Measurements from ENCODE around the gene TMEM141. TPM values are rescaled to one million over a fixed set of nuclear protein-coding genes. Genes with fewer than 3 reads are reported as not detected.

Gene TMEM141
- total and polyA plus RNA-seq, 2 of the 8 experiments (the other 6 are each of a cell fraction or from before 2014, with no cell fraction given) = 51.1 to 137 TPM

- Histone ChIP-seq H3K23ac (ENCODE audit: insufficient read length) (no peak overlapping the region), H3K14ac (ENCODE audit: insufficient read length) (no peak overlapping the region), H2BK12ac (ENCODE audit: low read depth, low read length) (0 out of 2 replicates have a peak overlapping the region, but pooled peaks have one; percentile 17), H2AFZ (ENCODE audit: low read length) (no peak overlapping the region), H3K4me1 (replicated peaks in 1 of 4; ENCODE audit: control insufficient read depth in 3 of 4, insufficient read depth in 4 of 4, low read length in 3 of 4) (peaks cover 0 to 2% (median 0%) of the 10 kb centered on the region in 4 experiments; a peak in 1 of 7 replicates), H3K9ac (replicated peaks in 1 of 4; ENCODE audit: extremely low read depth in 1 of 4, low read depth in 3 of 4, low read length in 3 of 4) (no peak overlapping the region), H2BK15ac (ENCODE audit: low read length) (no peak overlapping the region; the same call in 1 of the 2 replicates), H4K8ac (ENCODE audit: extremely low read depth, insufficient read depth, low read length) (0 out of 2 replicates have a peak overlapping the region, but pooled peaks have one; percentile 3), H3K4me2 (ENCODE audit: insufficient read depth in 1 of 2, low read depth in 2 of 2, low read length in 2 of 2) (no peak overlapping the region), H2BK120ac (replicated peaks; ENCODE audit: low read depth, low read length) (no peak overlapping the region), H2BK5ac (ENCODE audit: low read depth, low read length) (no peak overlapping the region), H3K18ac (ENCODE audit: extremely low read depth, low read length) (no peak overlapping the region), H3K27ac (ENCODE audit: low read depth, low read length) (no peak overlapping the region), H4K20me1 (replicated peaks in 1 of 2; ENCODE audit: control insufficient read depth in 1 of 2, insufficient read depth in 2 of 2, low read length in 2 of 2) (no peaks in the 10 kb centered on the region), H3K56ac (replicated peaks; ENCODE audit: insufficient read length, low read depth, low read length) (no peak overlapping the region), H3K9me3 (ENCODE audit: insufficient read depth in 2 of 2, low read depth in 1 of 2, low read length in 1 of 2) (peaks cover 3 to 6% of the 10 kb centered on the region in 2 experiments; a peak in 1 of 4 replicates), H4K91ac (replicated peaks; ENCODE audit: insufficient read length, low read length) (peak overlapping the region; percentile 54), H3K4me3 (ENCODE audit: extremely low read depth in 1 of 4, insufficient read depth in 2 of 4, low read depth in 3 of 4, low read length in 4 of 4) (no peak overlapping the region), H3K27me3 (replicated peaks in 1 of 4; ENCODE audit: control insufficient read depth in 3 of 4, extremely low read depth in 1 of 4, insufficient read depth in 3 of 4, low read length in 3 of 4) (no peaks in the 10 kb centered on the region), H2AK5ac (ENCODE audit: low read depth, low read length) (no peak overlapping the region), H3K4ac (replicated peaks; ENCODE audit: insufficient read length, low read depth, low read length) (no peak overlapping the region), H4K5ac (ENCODE audit: insufficient read length, low read depth, low read length) (no peak overlapping the region), H3K36me3 (ENCODE audit: control insufficient read depth in 2 of 4, insufficient read depth in 4 of 4, low read length in 3 of 4) (no peaks in the 10 kb centered on the region), H3K23me2 (ENCODE audit: low read depth, low read length) (no peaks in the 10 kb centered on the region; the same call in 1 of the 2 replicates), H2BK20ac (ENCODE audit: low read length) (no peak overlapping the region), H3K79me1 (ENCODE audit: low read depth, low read length) (no peaks in the 10 kb centered on the region), H3K79me2 (ENCODE audit: control insufficient read depth in 1 of 2, insufficient read depth in 2 of 2, low read length in 2 of 2) (no peaks in the 10 kb centered on the region)
- ChIA-PET CTCF (ENCODE audit: partially characterized antibody) (interaction anchor here (0.9 to 2.7 kb wide), 5 partner anchors 9 to 280 kb away, joined by 3 to 9 read pairs (median 5); partner anchors contain the start of gene LCN8), POLR2A (ENCODE audit: partially characterized antibody) (interaction anchor here (11.7 kb wide), 1 partner anchor 19 kb away, joined by 137 read pairs; no protein-coding TSS in a partner anchor)
- WGBS, 2 experiments (ENCODE audit: extremely low coverage in 1 of 2, insufficient coverage in 1 of 2, insufficient read length in 1 of 2, insufficient replicate concordance in 2 of 2, low coverage in 1 of 2, low lambda C conversion rate in 2 of 2, missing lambda C conversion rate in 1 of 2) = 85% methylated on average over 20 of the region's 21 CpGs; no CpG with 5 or more reads in 1 of the 2 experiments
- FAIRE-seq = no peak
- DNase-seq (ENCODE audit: low read depth in 1 of 2, low spot score in 2 of 2) = no peak
- TF ChIP-seq CBX8 (IDR thresholded peaks at IDR 0.05; ENCODE audit: borderline replicate concordance, low read depth, low read length) (no peak), TCF12 (IDR thresholded peaks at IDR 0.05; ENCODE audit: low read depth, low read length) (no peak), SRF (IDR thresholded peaks at IDR 0.05; ENCODE audit: low read depth, low read length) (no peak), PHF8 (conservative IDR thresholded peaks at IDR 0.05; ENCODE audit: low read depth, low read length) (no peak), CBX5 (IDR thresholded peaks at IDR 0.05; ENCODE audit: low read depth, low read length) (no peak), CTCF (IDR thresholded peaks at IDR 0.05; ENCODE audit: control extremely low read depth in 1 of 3, insufficient read depth in 1 of 3, low read depth in 1 of 3, low read length in 3 of 3) (no peak), TAF7 (optimal IDR thresholded peaks at IDR 0.05; ENCODE audit: borderline replicate concordance, low read depth, low read length) (no peak), SP4 (IDR thresholded peaks at IDR 0.05; ENCODE audit: low read length) (no peak)
Measured at GRCh38 chr9:136748666-136749611, 42.2 kb upstream of the TMEM141 start.

Measured in H1 (cell line).